Cardiac septum (tissue), 1 donor: ENCODE measurements around the gene DCAF8L2. TPM values are rescaled to one million over a fixed set of nuclear protein-coding genes. Genes with fewer than 3 reads are reported as not detected.
"Not testable (repeated sequence)": the region's sequence is repeated elsewhere in the genome, so short reads cannot be mapped to it uniquely, and the experiment has no call there.

Experiments used
- DNase-seq: peaks from one replicate; pipeline ENCODE4 v3.0.0-alpha.2; 2020; ENCODE audit warnings: low spot score
- intact Hi-C: fragments of 100-400 bp; cut with DNase I; formaldehyde crosslinking; loops from one replicate; pipeline ENCODE4 v1.14.0; 2022
- long read RNA-seq: library from polyadenylated mRNA; unstranded; transcript quantifications from one replicate; pipeline ENCODE4 v2.0.0, GENCODE V29; 2021
- total RNA-seq: library from RNA; stranded (reverse); fragmentation: NEBNext Ultra II Directional; extraction: Animal tissue kit (Norgen Biotek cat#: 25700); gene quantifications from one replicate; pipeline ENCODE4 v1.2.1, GENCODE V29; 2021
- donor health status: DM: no; HTN: no; CAD: no.

Gene DCAF8L2
- not detected for total RNA-seq
- long read RNA-seq: 0 reads

DNA sequence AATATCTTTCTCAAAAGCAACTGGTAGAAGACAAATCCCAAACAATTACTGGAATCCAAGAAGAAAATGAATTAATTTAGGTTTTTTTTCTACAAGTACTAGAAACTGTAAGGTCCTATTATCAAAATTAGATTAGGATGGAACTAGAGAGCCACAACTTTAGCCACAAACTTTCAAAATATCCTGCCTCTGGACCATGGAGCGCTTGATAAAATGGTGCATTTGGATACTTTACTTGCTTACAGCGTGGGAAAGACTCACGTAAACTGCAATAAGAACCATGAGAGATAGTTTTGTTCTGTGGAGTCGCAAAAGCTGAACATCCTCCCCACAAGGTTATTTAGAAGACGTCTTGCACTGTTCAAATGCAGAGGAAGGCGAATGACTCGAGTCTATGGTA, at the start of gene DCAF8L2:
Gene DCAF8L2, plus strand, starts transcription at position 301 of the 400 bp plus-strand sequence. CDS start 156,552 bp downstream, outside the sequence.
- intact Hi-C loops: no loop called here
- DNase-seq: no peak

DNA sequence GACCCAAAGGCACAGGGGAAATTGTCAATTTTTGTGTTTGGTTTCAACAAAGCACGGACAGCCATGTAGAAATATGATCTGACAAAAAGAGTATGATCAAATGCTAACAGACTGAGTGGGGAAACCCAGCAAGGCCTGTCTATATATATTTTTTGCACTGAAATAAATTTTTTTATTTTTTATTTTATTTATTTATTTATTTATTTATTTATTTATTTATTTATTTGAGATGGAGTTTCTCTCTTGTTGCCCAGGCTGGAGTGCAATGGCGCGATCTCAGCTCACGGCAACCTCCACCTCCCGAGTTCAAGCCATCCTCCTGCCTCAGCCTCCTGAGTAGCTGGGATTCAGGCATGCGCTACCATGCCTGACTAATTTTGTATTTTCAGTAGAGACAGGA, 49.0 kb upstream of the DCAF8L2 start:
- intact Hi-C loops, DNase-seq: not testable (repeated sequence)

DNA sequence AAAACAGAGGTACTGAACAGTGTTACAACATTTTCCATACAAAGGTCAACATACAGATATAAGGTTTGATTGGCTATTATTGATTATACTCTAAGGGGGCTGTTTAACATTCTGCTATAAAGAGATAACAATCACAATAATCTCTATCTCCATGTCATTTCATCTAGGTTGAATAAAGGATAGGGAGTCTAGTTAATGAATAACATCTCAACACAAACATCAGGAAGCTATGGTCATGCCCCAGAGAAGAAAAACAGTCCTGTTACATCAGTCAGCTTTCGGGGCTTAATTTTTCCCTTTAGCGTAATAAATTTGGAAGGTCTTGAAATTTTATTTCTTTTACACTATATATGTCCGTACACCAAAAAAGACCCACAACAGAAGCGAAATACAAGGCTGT, 41.5 kb upstream of the DCAF8L2 start:
- no peak for DNase-seq
- intact Hi-C loops: no loop called here

DNA sequence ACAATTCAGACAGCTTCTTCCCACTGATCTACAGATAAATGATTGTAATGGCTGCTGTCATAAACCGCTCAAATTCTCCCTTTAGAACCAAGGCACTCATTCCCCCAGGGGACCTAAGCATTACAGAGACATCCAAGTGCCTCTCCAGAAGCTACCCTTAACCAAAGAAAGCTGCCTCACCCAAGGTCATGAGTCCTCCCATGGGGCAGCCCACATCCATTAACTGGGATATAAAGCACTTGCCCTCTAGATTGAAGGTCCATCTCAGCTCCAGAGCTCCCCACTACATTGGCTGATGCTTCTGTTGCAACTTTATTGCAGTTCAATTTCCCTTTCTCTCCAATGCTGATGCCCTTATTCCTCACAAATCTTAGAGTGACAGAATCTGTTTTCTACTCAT, 40.5 kb upstream of the DCAF8L2 start:
- DNase-seq: no peak
- intact Hi-C loops: no loop called here

DNA sequence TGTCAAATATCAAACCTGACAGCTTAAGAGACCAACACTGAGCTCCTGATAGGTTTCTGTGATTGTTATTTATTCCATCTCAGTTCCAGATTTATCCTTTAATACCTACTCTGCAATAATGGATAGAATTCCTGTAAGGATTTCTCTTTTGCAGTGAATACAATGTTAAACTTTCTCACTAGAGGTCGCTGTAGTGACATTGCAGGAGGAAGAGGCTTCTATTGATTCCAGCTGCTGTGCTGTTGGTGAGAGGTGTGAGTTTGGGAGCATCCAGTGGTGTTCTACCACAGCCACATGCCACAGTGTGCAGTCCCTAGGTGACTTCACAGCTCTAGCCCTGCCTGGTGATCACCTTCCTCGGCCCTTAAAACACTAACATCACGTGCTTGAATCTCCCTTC, 34.6 kb upstream of the DCAF8L2 start:
- no peak for DNase-seq
- intact Hi-C loops: no loop called here

DNA sequence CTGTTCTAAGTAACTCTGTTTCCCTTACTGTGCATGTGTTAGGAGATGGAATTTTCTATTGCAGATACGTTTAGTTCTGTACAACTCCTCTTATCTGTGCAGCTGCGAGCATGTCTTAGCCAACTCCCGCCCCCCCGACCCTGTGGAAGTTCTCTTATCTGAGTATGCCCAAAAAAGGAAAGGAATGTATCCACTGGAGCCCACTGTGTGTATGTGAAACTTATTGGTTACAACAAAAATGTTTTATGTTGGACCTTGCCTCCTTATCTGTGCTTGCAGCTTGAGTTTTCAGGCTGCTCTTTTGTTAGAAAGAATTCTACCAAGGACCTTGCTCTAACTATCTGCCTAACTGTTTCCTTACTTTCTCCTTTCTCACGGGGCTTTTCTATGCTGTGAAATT, 24.2 kb upstream of the DCAF8L2 start:
- no peak for DNase-seq
- intact Hi-C loops: no loop called here

DNA sequence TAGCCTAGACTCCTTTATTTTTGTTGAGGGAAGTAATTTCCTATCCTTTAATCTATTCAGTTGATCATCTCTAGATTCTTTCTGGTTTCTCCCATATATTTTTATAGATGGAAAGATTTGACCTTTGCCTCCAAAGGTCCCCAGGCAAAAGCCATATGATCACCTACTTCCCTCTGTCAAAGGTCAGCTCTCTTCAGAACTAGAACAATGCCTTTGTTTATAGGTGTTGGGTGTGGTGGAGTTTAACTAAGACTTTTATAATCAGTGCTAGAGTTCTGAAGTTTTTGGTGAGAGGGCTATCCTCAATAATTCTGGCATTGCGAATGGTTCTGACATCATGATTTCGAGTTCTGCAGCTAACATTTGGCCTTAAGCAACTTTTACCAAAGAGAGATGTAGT, 19.0 kb upstream of the DCAF8L2 start:
- intact Hi-C loops: no loop called here
- DNase-seq: no peak

DNA sequence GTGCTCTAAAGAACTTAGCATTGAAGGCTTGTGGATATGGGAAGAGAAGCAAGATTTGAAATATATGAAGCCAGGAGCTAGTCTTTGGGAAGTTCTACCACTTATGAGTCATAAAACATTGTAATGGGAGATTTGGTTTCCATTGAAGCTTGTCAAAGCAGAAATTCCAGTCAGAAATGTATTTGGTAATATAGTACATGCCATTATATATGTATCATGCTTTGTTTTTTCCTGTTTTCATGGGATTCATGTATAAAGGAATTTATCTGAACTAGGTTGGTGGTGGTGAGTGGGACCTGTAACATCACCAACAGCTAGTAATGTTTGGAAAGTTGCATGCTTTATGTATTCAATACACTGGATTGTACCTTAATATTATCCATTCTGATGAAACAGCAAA, 14.6 kb upstream of the DCAF8L2 start:
- intact Hi-C loops: no loop called here
- DNase-seq: no peak

DNA sequence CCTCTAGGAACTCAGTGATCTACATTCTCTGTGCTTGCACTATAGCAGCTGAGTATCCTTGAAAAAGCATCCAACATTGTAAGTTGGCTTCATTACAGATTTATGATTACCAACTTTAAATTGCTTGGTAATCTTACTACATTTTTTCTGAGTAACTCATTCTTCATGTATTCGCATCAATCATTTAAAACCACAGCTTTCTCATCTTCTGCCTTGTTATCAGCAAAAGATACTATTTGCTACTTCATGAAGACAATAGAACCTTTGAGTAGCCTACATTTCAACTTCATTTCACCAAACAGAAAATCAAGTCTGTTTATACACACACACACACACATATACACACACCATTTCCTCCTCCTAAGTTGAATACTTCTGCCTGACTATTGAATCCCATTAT, 6.2 kb upstream of the DCAF8L2 start:
- no peak for DNase-seq

DNA sequence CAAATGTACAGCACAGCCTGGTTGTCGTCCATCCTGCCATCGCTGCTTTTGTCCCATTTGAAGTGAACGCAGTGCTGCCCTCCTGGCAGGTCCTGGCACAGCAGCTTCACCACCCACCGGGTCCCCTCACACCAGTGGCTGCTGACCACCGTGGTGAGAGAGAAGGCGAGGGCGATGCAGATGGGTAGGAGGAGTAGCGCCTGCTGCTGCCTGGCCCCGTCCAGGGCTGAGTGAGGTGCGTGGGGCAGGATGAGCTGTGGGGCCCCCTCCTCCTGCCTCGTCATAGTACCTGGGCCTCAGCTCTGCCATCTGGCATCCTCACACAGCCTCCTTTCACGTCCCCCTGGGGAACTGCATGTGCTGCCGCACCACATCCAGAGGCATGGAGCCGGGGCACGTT, 1.8 kb downstream of the DCAF8L2 start:
- intact Hi-C loops: no loop called here
- DNase-seq: no peak

More for the DNA sequence above, 6.2 kb upstream of the DCAF8L2 start:
- intact Hi-C loops: no loop called here

DNA sequence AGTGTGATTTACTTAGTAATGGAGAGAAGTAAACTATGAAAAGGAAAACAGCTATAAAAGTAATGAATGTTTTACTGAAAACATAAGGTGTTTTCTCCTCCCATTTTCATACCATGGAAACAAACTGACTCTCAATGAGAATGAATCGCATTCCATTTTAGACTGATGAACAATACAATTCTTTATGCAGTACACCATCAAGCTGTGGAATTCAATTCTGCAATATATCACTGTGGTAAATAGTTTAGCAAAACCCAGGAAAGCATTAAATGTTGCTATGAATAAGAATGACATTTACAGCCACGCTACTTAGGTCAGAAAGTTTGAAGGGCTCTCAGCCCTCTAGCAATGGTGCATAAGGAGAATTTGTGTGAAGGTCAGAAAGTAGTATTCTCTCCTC, 7.4 kb downstream of the DCAF8L2 start:
- intact Hi-C loops: no loop called here
- DNase-seq: no peak

DNA sequence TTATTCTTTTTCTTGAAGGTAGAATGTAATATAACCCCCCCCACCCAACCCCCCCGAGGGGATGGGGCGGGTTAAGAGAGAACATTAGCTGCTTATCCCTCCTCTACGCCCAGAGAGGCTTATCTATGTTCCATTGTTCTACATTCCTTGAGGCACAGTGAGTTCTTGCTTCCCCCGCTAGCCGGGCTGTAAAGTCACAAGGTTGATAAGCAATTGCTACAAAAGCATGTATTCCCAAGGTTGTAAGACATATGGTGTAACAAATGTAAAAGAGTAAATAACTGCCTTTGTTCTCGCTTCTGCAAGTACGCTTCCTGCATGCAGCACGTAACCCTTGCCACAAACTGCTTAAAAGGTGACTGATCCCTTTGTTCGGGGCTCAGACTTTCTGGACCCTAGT, 8.2 kb downstream of the DCAF8L2 start:
- intact Hi-C loops: no loop called here
- no peak for DNase-seq

DNA sequence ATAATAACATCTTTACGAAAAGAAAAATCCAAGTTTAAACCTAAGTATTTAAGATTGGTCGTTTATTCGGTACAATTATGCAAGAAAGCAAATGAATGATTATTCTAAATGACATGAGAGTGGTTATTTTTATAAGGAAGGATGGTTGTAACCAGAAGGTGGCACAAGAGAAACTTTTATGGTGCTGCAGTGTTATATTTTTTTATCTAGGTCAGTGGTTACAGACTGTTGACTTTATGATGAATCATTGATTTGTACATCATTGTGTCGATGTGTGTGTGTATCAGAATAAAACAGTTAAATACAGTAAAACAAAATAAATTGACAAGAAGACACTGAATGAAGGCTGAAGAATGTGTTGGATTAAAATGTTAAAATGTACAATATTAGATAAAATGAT, 9.8 kb downstream of the DCAF8L2 start:
- intact Hi-C loops: no loop called here
- no peak for DNase-seq

DNA sequence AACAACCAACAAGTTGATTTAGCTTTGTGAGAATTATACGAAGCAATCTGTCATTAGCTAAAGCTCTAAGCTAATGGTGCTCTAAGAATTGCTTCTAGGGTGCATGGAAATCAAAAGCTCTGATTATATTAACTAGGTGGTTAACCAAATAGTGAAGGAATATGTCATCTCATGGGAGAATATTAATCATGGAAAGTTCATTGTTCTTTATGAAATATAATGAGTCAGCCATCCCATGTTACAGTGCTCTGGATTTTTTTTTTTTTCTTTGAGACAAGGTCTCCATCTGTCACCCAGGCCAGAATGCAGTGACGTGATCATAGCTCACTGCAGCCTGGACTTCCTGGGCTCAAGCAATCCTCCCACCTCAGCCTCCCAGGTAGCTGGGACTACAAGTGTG, 10.5 kb downstream of the DCAF8L2 start:
- no peak for DNase-seq
- intact Hi-C loops: no loop called here

DNA sequence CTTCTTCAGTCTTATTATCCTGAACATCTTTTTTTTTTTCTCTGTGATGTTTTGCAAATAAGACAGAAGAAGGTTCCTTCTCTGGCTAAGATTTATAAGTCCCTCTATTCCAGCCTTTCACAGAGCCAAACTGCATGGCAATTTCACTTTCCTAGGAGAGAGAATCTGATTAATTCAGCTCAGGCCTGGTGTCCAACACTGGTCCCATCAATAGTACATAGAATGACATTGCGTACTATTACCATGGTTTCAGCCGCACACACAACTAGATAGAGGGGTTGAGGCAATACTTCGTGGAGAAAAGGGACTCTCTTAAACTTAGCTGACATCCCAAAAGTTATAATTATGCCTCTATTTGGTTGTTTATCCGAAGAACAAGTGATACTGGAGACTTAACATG, 18.5 kb downstream of the DCAF8L2 start:
- intact Hi-C loops: no loop called here
- DNase-seq: no peak

DNA sequence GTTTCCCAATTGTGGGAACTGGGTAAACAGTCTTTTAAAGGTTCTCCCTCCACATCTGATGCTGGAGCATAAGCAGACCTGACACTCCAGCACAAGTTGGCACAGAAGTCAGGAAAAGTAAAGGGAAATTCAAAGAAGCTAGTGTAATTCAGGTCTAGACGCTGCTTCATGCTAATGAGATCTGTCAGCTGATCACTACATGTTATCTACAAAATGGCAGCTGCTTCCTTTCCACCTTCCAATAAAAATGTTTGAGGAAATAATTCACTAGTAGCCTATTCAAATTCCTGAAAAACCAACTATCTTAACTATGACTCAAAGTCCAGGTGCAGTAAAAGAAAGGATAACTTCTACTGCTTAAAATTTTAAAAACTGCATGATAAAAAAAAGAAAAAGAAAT, 29.3 kb downstream of the DCAF8L2 start:
- intact Hi-C loops: no loop called here
- DNase-seq: no peak

DNA sequence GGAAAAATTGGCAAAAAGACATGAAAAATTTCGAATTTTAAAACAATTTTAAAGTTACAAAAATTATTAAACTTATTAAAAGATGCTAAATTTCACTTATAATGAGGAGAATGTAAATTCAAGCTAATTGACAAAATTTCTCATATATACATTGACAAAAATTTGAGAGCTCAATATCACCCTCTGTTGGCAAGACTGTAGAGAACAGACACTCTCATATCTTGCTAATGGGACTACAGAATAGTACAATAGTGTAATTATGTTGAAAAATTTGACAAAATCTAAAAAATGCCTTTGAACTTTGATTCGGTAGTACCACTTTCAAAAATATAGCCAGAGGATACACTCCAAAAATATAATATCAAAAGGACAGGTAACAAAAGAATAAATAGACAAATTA, 29.8 kb downstream of the DCAF8L2 start:
- intact Hi-C loops: no loop called here
- no peak for DNase-seq

DNA sequence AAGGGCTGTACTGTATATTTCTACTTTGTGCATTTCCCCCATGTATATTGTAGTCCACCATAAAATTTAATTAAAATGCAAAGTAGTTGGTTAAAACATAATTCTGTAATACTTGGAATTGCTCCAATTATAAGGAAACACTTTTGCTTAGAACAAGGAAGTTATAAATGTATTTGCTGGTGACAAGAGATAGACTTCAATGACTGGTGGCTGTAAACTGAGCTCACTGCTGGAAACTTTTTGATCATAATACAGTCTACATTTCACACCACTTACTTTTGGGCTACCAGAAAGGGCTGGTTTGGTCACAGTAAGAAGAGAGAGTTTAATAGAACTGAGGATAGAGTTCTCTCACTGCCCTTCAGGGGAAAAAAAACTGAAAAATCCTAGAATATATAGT, 32.7 kb downstream of the DCAF8L2 start:
- no peak for DNase-seq
- intact Hi-C loops: no loop called here

DNA sequence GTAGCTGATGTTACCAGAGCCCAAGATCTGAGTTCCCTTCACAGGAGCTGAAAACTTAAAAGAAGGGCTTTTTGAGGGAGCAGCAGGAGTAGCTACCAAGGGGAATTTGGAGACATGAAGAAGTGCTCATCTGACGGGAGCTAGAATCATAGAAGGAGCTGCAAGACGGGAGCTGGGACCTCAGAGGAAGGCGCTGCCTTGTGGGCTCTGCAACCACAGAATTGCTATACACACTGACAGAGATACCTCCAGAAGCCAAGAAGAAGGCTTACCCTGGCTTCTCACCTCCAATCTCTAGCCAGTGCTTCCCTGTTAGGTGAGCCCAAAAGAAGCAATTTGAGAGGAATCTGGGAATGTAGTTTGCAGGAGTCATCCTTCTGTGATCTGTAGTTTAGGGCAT, 35.9 kb downstream of the DCAF8L2 start:
- intact Hi-C loops: no loop called here

DNA sequence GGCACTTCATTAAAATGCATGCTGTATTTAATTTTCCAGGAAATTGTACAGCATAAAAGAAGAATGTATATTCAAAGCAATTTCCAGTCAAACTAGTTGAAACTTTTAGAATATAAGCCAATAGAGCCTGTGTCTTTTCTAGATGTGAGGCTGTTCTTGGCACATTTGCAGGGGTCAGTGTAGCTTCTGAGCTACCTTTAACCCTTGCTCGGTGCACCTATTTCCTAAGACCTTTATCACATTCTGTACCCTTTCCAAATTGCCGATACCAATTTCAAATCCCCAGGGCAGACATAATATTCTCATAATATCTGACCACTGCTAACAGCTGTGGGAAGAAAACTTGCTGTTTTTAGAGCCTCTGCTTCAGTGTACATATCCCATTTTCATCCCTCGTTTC, 43.2 kb downstream of the DCAF8L2 start:
- intact Hi-C loops: no loop called here
- no peak for DNase-seq

More for the DNA sequence above, 35.9 kb downstream of the DCAF8L2 start:
- no peak for DNase-seq

DNA sequence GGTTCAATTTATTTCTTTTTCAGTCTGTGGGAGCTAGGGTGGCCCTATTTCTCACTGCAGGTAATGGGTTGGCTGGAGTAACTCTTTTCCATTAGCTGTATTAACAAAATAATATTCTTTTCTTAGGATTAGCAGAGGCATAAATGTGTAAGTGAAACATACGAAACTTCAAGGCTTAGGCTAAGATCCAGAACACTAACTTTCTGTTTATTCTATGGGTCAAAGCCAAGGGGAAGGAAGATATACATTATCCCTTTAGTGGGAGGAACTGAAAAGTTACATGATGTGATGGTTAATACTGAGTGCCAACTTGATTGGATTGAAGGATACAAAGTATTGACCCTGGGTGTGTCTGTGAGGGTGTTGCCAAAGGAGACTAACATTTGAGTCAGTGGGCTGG, 66.4 kb downstream of the DCAF8L2 start:
- DNase-seq: no peak
- intact Hi-C loops: no loop called here

DNA sequence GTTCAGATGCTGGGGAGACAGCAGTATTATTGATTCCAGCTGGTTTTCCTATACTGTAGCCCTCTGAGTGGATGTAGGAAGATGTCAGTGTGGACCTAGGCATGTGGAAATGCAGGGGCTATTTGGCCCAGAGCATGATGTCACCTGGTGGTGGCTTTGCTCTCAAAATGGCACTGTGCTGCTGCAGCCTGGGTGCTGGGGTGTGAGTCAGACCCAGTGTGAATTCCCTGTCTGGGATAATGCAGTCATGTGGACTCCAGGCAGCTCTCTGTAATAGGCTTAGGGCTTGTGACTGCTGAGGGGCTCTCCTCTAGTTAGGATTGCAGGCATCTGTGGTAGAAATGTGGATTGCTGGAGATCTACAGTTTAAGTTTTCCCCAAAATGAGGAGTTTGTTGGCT, 70.7 kb downstream of the DCAF8L2 start:
- intact Hi-C loops: no loop called here
- DNase-seq: no peak

DNA sequence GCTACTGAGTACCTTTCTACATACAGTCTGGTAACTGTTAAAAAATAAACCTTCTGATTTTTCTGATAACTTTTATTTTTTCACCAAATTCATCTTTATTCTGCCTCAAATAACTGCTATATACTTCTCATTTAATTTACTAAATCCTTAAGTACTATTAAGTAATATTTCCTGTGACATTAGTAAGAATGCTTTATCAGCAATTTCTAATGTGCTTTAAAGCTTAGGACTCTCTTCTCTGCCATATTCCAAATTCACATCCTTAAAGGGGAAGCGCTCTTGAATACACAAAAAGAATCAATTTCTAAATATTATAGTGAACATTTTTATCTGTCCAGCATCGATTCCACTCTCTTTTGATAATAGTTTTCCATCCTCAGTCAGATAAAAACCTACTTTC, 81.1 kb downstream of the DCAF8L2 start:
- intact Hi-C loops: no loop called here
- no peak for DNase-seq
